Liver (tissue), 9 donors: ENCODE measurements around the gene PKP1. TPM values are rescaled to one million over a fixed set of nuclear protein-coding genes. Genes with fewer than 3 reads are reported as not detected.

Source experiments
- DNase-seq: peaks from one replicate; pipeline ENCODE4 v3.0.0-alpha.2; 2017; ENCODE audit warnings: low spot score
- H3K27ac ChIP-seq, 2 donors: one replicate each; pipeline ENCODE4 v1.7.0; 2013; ENCODE audit warnings: inconsistent platforms in 2 of 2, low read length in 2 of 2, control low read depth in 1 of 2, low read depth in 1 of 2, mild to moderate bottlenecking in 1 of 2
- H3K27me3 ChIP-seq, 4 donors: one replicate each; pipeline versions ENCODE4 v1.6.1 to v1.7.0; 2013; ENCODE audit warnings: low read length in 3 of 4, inconsistent platforms in 1 of 4, mild to moderate bottlenecking in 1 of 4, moderate library complexity in 1 of 4; ENCODE audit not compliant: control insufficient read depth in 4 of 4, insufficient read depth in 4 of 4
- H3K36me3 ChIP-seq, 4 donors: one replicate each; pipeline versions ENCODE4 v1.6.1 to v1.7.0; 2013; ENCODE audit warnings: low read length in 3 of 4, mild to moderate bottlenecking in 3 of 4, low read depth in 1 of 4, moderate library complexity in 1 of 4; ENCODE audit not compliant: control insufficient read depth in 4 of 4, insufficient read depth in 3 of 4
- H3K4me1 ChIP-seq, 4 donors: one replicate each; pipeline versions ENCODE4 v1.6.1 to v1.7.0; 2013; ENCODE audit warnings: low read length in 3 of 4, mild to moderate bottlenecking in 3 of 4, moderate library complexity in 1 of 4; ENCODE audit not compliant: control insufficient read depth in 4 of 4, insufficient read depth in 4 of 4
- H3K4me3 ChIP-seq, 3 donors: one replicate each; pipeline versions ENCODE4 v1.6.1 to v1.7.0; 2013; ENCODE audit warnings: low read length in 3 of 3, control low read depth in 1 of 3, low read depth in 1 of 3, mild to moderate bottlenecking in 1 of 3
- H3K9ac ChIP-seq, 2 donors: one replicate each; pipeline ENCODE4 v1.7.0; 2013; ENCODE audit warnings: low read length in 2 of 2, mild to moderate bottlenecking in 2 of 2, moderate library complexity in 2 of 2, control low read depth in 1 of 2, low read depth in 1 of 2
- H3K9me3 ChIP-seq, 4 donors: one replicate each; pipeline versions ENCODE4 v1.6.1 to v1.7.0; 2013; ENCODE audit warnings: low read length in 3 of 4; ENCODE audit not compliant: control insufficient read depth in 4 of 4
- ATF3 ChIP-seq: IDR thresholded peaks from 2 replicates; pipeline ENCODE4 v1.6.1; 2016; ENCODE audit warnings: antibody characterized with exemption
- CTCF ChIP-seq: fragments of 150-350 bp; IDR thresholded peaks from 2 replicates; pipeline ENCODE4 v1.5.1; 2017; ENCODE audit warnings: improper control_type of control experiment, low read depth, low read length; ENCODE audit not compliant: missing input control
- EGR1 ChIP-seq, 2 donors: IDR thresholded peaks; 2 replicates each; pipeline ENCODE4 v1.6.1; 2016 to 2018; ENCODE audit warnings: antibody characterized with exemption in 2 of 2, low read depth in 2 of 2
- FOXA2 ChIP-seq: IDR thresholded peaks from 2 replicates; pipeline ENCODE4 v1.6.1; 2016; ENCODE audit warnings: antibody characterized with exemption
- HNF4G ChIP-seq: IDR thresholded peaks from 2 replicates; pipeline ENCODE4 v1.6.1; 2016; ENCODE audit warnings: antibody characterized with exemption
- JUND ChIP-seq, 2 donors: IDR thresholded peaks; 2 replicates each; pipeline ENCODE4 v1.6.1; 2016; ENCODE audit warnings: antibody characterized with exemption in 2 of 2
- MAX ChIP-seq: IDR thresholded peaks from 2 replicates; pipeline ENCODE4 v1.6.1; 2016; ENCODE audit warnings: antibody characterized with exemption
- NR2F2 ChIP-seq: IDR thresholded peaks from 2 replicates; pipeline ENCODE4 v1.6.1; 2016; ENCODE audit warnings: antibody characterized with exemption
- RAD21 ChIP-seq, 2 donors: IDR thresholded peaks; 2 replicates each; pipeline ENCODE4 v1.6.1; 2016; ENCODE audit warnings: antibody characterized with exemption in 2 of 2, mild to moderate bottlenecking in 2 of 2
- REST ChIP-seq: IDR thresholded peaks from 2 replicates; pipeline ENCODE4 v1.6.1; 2016; ENCODE audit warnings: antibody characterized with exemption, mild to moderate bottlenecking
- RXRA ChIP-seq, 2 donors: IDR thresholded peaks; 2 replicates each; pipeline ENCODE4 v1.6.1; 2017 to 2018; ENCODE audit warnings: antibody characterized with exemption in 2 of 2, mild to moderate bottlenecking in 1 of 2
- SP1 ChIP-seq: IDR thresholded peaks from 2 replicates; pipeline ENCODE4 v1.6.1; 2018; ENCODE audit warnings: antibody characterized with exemption, mild to moderate bottlenecking
- YY1 ChIP-seq: IDR thresholded peaks from 2 replicates; pipeline ENCODE4 v1.6.1; 2016; ENCODE audit warnings: antibody characterized with exemption, mild to moderate bottlenecking
- ZBTB33 ChIP-seq: IDR thresholded peaks from 2 replicates; pipeline ENCODE4 v1.6.1; 2016; ENCODE audit warnings: antibody characterized with exemption
- WGBS: extraction: QIAGEN DNeasy Blood & Tissue Kit; methylation state at CpG from one replicate; pipeline ENCODE4 v1.1.7; 2013; 5-methylcytosine and 5-hydroxymethylcytosine counted together
- polyA plus RNA-seq, 2 donors: library from polyadenylated mRNA; stranded (reverse) in 1 of 2; unstranded in 1 of 2; fragments of 200-250 nt in 1 of 2; fragments of >200 nt in 1 of 2; fragmentation: Nextera tagmentation in 1 of 2; extraction: Ambion mirVana in 1 of 2; gene quantifications; one replicate each; pipeline versions ENCODE4 v1.2.1 to v1.2.3, GENCODE V29; 2013 to 2015
- total RNA-seq, 2 donors: library from RNA; depleted of rRNA; stranded (reverse); fragments of >200 nt; gene quantifications; one replicate each; pipeline ENCODE4 v1.2.3, GENCODE V29; 2014
- donor health status: healthy.
- donor health status: healthy.
- donor health status: healthy.
- donor health status: healthy.
- donor health status: healthy.

The PKP1 gene
- total and polyA plus RNA-seq, 4 donors: 0.01 TPM; not detected in 3

GRCh38 chr1:201361652-201362504 is 78.6 kb downstream of the PKP1 start:
- 44% methylated on average over 10 of the region's 10 CpGs for WGBS
- H3K9ac ChIP-seq: no peak overlapping the region
- H3K4me1 ChIP-seq: no peaks in the 10 kb centered on the region
- peak; percentile 52 for DNase-seq
- H3K27me3 ChIP-seq: no peaks in the 10 kb centered on the region
- TF ChIP-seq CTCF (peak; percentile 78), ZBTB33 (no peak), JUND (IDR thresholded peaks at IDR 0.05) (no peak), YY1 (no peak), EGR1 (IDR thresholded peaks at IDR 0.05; ENCODE audit: low read depth in 2 of 2) (no peak), RAD21 (IDR thresholded peaks at IDR 0.05) (peak; percentile 83 to 90)
- no peak overlapping the region for H3K27ac ChIP-seq
- H3K4me3 ChIP-seq: no peak overlapping the region
- H3K36me3 ChIP-seq: no peaks in the 10 kb centered on the region
- H3K9me3 ChIP-seq: no peaks in the 10 kb centered on the region

- no peak for TF ChIP-seq CTCF
- TF ChIP-seq FOXA2: no peak
- no peak for TF ChIP-seq RXRA (IDR thresholded peaks at IDR 0.05)
- no peak for TF ChIP-seq NR2F2
- no peaks in the 10 kb centered on the region for H3K36me3 ChIP-seq
- DNase-seq: no peak
- 89% methylated on average over 3 of the region's 3 CpGs for WGBS
- no peaks in the 10 kb centered on the region for H3K9me3 ChIP-seq
- H3K4me1 ChIP-seq: no peaks in the 10 kb centered on the region
- no peaks in the 10 kb centered on the region for H3K27me3 ChIP-seq
- H3K4me3 ChIP-seq: no peak overlapping the region
- no peak overlapping the region for H3K27ac ChIP-seq
- no peak overlapping the region for H3K9ac ChIP-seq
Measured at GRCh38 chr1:201362906-201363305, 79.6 kb downstream of the PKP1 start.

- no peak overlapping the region for H3K9ac ChIP-seq
- WGBS: 84% methylated on average over 8 of the region's 8 CpGs
- no peaks in the 10 kb centered on the region for H3K4me1 ChIP-seq
- no peaks in the 10 kb centered on the region for H3K27me3 ChIP-seq
- no peaks in the 10 kb centered on the region for H3K36me3 ChIP-seq
- H3K9me3 ChIP-seq: no peaks in the 10 kb centered on the region
- DNase-seq: no peak
- no peak overlapping the region for H3K27ac ChIP-seq
- H3K4me3 ChIP-seq: no peak overlapping the region
- TF ChIP-seq ATF3 (no peak), RXRA (IDR thresholded peaks at IDR 0.05) (no peak), NR2F2 (no peak), REST (no peak), MAX (no peak), RAD21 (IDR thresholded peaks at IDR 0.05) (no peak), YY1 (no peak), SP1 (no peak), HNF4G (no peak)
Measured at GRCh38 chr1:201363467-201363866, 80.2 kb downstream of the PKP1 start.
